H1 (cell line): ENCODE results near the gene ARRB1. TPM values are rescaled to one million over a fixed set of nuclear protein-coding genes. Genes with fewer than 3 reads are reported as not detected.

Experiments used
- CTCF ChIA-PET: fragments of 300-600 bp; sonication (Branson Sonifier 250); formaldehyde crosslinking; loops from one replicate; lab custom pipeline; 2021; ENCODE audit not compliant: partially characterized antibody; lab: Charles Lee
- POLR2A ChIA-PET: fragments of 300-600 bp; sonication (Branson Sonifier 250); formaldehyde crosslinking; loops from one replicate; lab custom pipeline; 2021; ENCODE audit warnings: inconsistent platforms; ENCODE audit not compliant: partially characterized antibody; lab: Charles Lee
- DNase-seq, 2 experiments: peaks; one replicate each; pipeline versions ENCODE4 v3.0.0 to v3.0.0-alpha.2; 2010 to 2022; ENCODE audit warnings: low spot score in 2 of 2, low read depth in 1 of 2, mixed read lengths in 1 of 2
- FAIRE-seq: peaks from 2 replicates; lab custom pipeline; 2011; peaks lifted over from hg19 to GRCh38; lab: Jason Lieb, UNC
- H2AFZ ChIP-seq: 2 replicates; pipeline ENCODE4 v1.8.1; 2012; ENCODE audit warnings: low read length, inconsistent platforms
- H2AK5ac ChIP-seq: 2 replicates; pipeline ENCODE4 v1.6.1; 2013; ENCODE audit warnings: low read depth, low read length
- H2BK120ac ChIP-seq: replicated peaks from 2 replicates; pipeline ENCODE3; 2013; ENCODE audit warnings: low read depth, low read length, inconsistent platforms
- H2BK12ac ChIP-seq: 2 replicates; pipeline ENCODE4 v1.6.1; 2013; ENCODE audit warnings: low read depth, low read length
- H2BK15ac ChIP-seq: 2 replicates; pipeline ENCODE4 v1.6.1; 2013; ENCODE audit warnings: low read length
- H2BK20ac ChIP-seq: 2 replicates; pipeline ENCODE4 v1.6.1; 2013; ENCODE audit warnings: low read length
- H2BK5ac ChIP-seq: 2 replicates; pipeline ENCODE4 v1.6.1; 2013; ENCODE audit warnings: low read depth, low read length
- H3K14ac ChIP-seq: 2 replicates; pipeline ENCODE4 v1.6.1; 2013; ENCODE audit warnings: inconsistent platforms; ENCODE audit not compliant: insufficient read length
- H3K18ac ChIP-seq: 2 replicates; pipeline ENCODE4 v1.6.1; 2013; ENCODE audit warnings: low read length; ENCODE audit errors: extremely low read depth
- H3K23ac ChIP-seq: 2 replicates; pipeline ENCODE4 v1.6.1; 2013; ENCODE audit warnings: inconsistent platforms; ENCODE audit not compliant: insufficient read length
- H3K23me2 ChIP-seq: 2 replicates; pipeline ENCODE4 v1.6.1; 2013; ENCODE audit warnings: low read depth, low read length
- H3K27ac ChIP-seq: 2 replicates; pipeline ENCODE4 v1.6.1; 2011; ENCODE audit warnings: low read depth, low read length, inconsistent platforms
- H3K27me3 ChIP-seq, 4 experiments: replicated peaks in 1 of 4; 1 replicate in 1 of 4; 2 replicates in 3 of 4; pipeline versions ENCODE4 v1.6.1 to v1.8.1; 2011 to 2013; ENCODE audit warnings: low read length in 3 of 4, mild to moderate bottlenecking in 3 of 4, inconsistent platforms in 2 of 4, mixed read lengths in 2 of 4, moderate library complexity in 1 of 4; ENCODE audit not compliant: control insufficient read depth in 3 of 4, insufficient read depth in 3 of 4; ENCODE audit errors: extremely low read depth in 1 of 4
- H3K36me3 ChIP-seq, 4 experiments: 2 replicates each; pipeline versions ENCODE4 v1.6.1 to v1.8.1; 2011 to 2013; ENCODE audit warnings: mild to moderate bottlenecking in 4 of 4, low read length in 3 of 4, moderate library complexity in 2 of 4, control low read depth in 1 of 4, inconsistent platforms in 1 of 4; ENCODE audit not compliant: insufficient read depth in 4 of 4, control insufficient read depth in 2 of 4
- H3K4ac ChIP-seq: replicated peaks from 2 replicates; pipeline ENCODE3; 2013; ENCODE audit warnings: low read length, low read depth, mixed read lengths, inconsistent platforms; ENCODE audit not compliant: insufficient read length
- H3K4me1 ChIP-seq, 4 experiments: replicated peaks in 1 of 4; 1 replicate in 1 of 4; 2 replicates in 3 of 4; pipeline versions ENCODE4 v1.6.1 to v1.8.1; 2011 to 2013; ENCODE audit warnings: low read length in 3 of 4, inconsistent platforms in 2 of 4, mixed read lengths in 1 of 4; ENCODE audit not compliant: insufficient read depth in 4 of 4, control insufficient read depth in 3 of 4
- H3K4me2 ChIP-seq, 2 experiments: 2 replicates each; pipeline versions ENCODE4 v1.6.1 to v1.8.1; 2011 to 2013; ENCODE audit warnings: low read depth in 2 of 2, low read length in 2 of 2, control low read depth in 1 of 2, inconsistent platforms in 1 of 2, mild to moderate bottlenecking in 1 of 2; ENCODE audit not compliant: insufficient read depth in 1 of 2
- H3K4me3 ChIP-seq, 4 experiments: fragments of 200-600, 300-600 bp in 1 of 4; sonication (generic), shearing (Covaris generic), sonication (Bioruptor Twin) in 1 of 4; 2 replicates each; pipeline versions ENCODE4 v1.5.1 to v1.8.1; 2011 to 2016; ENCODE audit warnings: low read length in 4 of 4, low read depth in 3 of 4, control low read depth in 2 of 4, inconsistent platforms in 2 of 4, mild to moderate bottlenecking in 2 of 4, mixed read lengths in 1 of 4, moderate library complexity in 1 of 4; ENCODE audit not compliant: insufficient read depth in 2 of 4; ENCODE audit errors: extremely low read depth in 1 of 4
- H3K56ac ChIP-seq: replicated peaks from 2 replicates; pipeline ENCODE3; 2013; ENCODE audit warnings: low read depth, mild to moderate bottlenecking, mixed read lengths, low read length, inconsistent platforms; ENCODE audit not compliant: insufficient read length
- H3K79me1 ChIP-seq: 2 replicates; pipeline ENCODE4 v1.6.1; 2013; ENCODE audit warnings: low read depth, low read length, control low read depth
- H3K79me2 ChIP-seq, 2 experiments: 2 replicates each; pipeline versions ENCODE4 v1.6.1 to v1.8.1; 2012 to 2013; ENCODE audit warnings: low read length in 2 of 2, mild to moderate bottlenecking in 2 of 2, inconsistent platforms in 1 of 2; ENCODE audit not compliant: insufficient read depth in 2 of 2, control insufficient read depth in 1 of 2
- H3K9ac ChIP-seq, 4 experiments: replicated peaks in 1 of 4; 1 replicate in 1 of 4; 2 replicates in 3 of 4; pipeline versions ENCODE4 v1.6.1 to v1.8.1; 2011 to 2013; ENCODE audit warnings: low read depth in 3 of 4, low read length in 3 of 4, control low read depth in 2 of 4, mild to moderate bottlenecking in 2 of 4, moderate library complexity in 2 of 4, inconsistent platforms in 1 of 4; ENCODE audit errors: extremely low read depth in 1 of 4
- H3K9me3 ChIP-seq, 2 experiments: 2 replicates each; pipeline versions ENCODE4 v1.6.1 to v1.8.1; 2012 to 2013; ENCODE audit warnings: mild to moderate bottlenecking in 2 of 2, moderate library complexity in 2 of 2, control low read depth in 1 of 2, inconsistent platforms in 1 of 2, low read depth in 1 of 2, low read length in 1 of 2, mixed read lengths in 1 of 2; ENCODE audit not compliant: insufficient read depth in 2 of 2
- H4K20me1 ChIP-seq, 2 experiments: replicated peaks in 1 of 2; 2 replicates each; pipeline versions ENCODE3 to v1.8.1; 2011 to 2013; ENCODE audit warnings: inconsistent platforms in 2 of 2, low read length in 2 of 2, mild to moderate bottlenecking in 1 of 2; ENCODE audit not compliant: insufficient read depth in 2 of 2, control insufficient read depth in 1 of 2
- H4K5ac ChIP-seq: 2 replicates; pipeline ENCODE4 v1.6.1; 2013; ENCODE audit warnings: low read length, low read depth, mixed read lengths, inconsistent platforms; ENCODE audit not compliant: insufficient read length
- H4K8ac ChIP-seq: 2 replicates; pipeline ENCODE4 v1.8.0; 2013; ENCODE audit warnings: mild to moderate bottlenecking, moderate library complexity, low read length, inconsistent platforms; ENCODE audit not compliant: insufficient read depth; ENCODE audit errors: extremely low read depth
- H4K91ac ChIP-seq: replicated peaks from 2 replicates; pipeline ENCODE3; 2013; ENCODE audit warnings: low read length, mixed read lengths, inconsistent platforms; ENCODE audit not compliant: insufficient read length
- BCL11A ChIP-seq, 2 experiments: IDR thresholded peaks; one replicate each; pipeline ENCODE4 v1.6.1; 2011; ENCODE audit warnings: low read depth in 2 of 2, low read length in 2 of 2, mild to moderate bottlenecking in 2 of 2
- CEBPB ChIP-seq: IDR thresholded peaks from 2 replicates; pipeline ENCODE4 v1.6.1; 2012; ENCODE audit warnings: low read depth, low read length
- CREB1 ChIP-seq: IDR thresholded peaks from 2 replicates; pipeline ENCODE4 v1.6.1; 2012; ENCODE audit warnings: inconsistent platforms
- EZH2 ChIP-seq: fragments of 200-600 bp; sonication (generic); IDR thresholded peaks from 2 replicates; pipeline ENCODE4 v1.7.1; 2012; ENCODE audit warnings: low read depth, mild to moderate bottlenecking, moderate library complexity, low read length, inconsistent platforms; ENCODE audit not compliant: severe bottlenecking
- JUN ChIP-seq: IDR thresholded peaks from 2 replicates; pipeline ENCODE4 v1.6.1; 2011; ENCODE audit warnings: low read depth, mild to moderate bottlenecking, improper control_type of control experiment, low read length
- KDM1A ChIP-seq: fragments of 200-600, 300-600 bp; sonication (generic); IDR thresholded peaks from 2 replicates; pipeline ENCODE4 v1.7.1; 2016; ENCODE audit warnings: mild to moderate bottlenecking, low read length, borderline replicate concordance
- PHF8 ChIP-seq: fragments of 200-600 bp; sonication (generic); conservative IDR thresholded peaks from 2 replicates; pipeline ENCODE4 v1.7.1; 2012; ENCODE audit warnings: low read depth, mild to moderate bottlenecking, inconsistent platforms, low read length, moderate library complexity
- POLR2A ChIP-seq, 2 experiments: IDR thresholded peaks; 1 replicate in 1 of 2; 2 replicates in 1 of 2; pipeline ENCODE4 v1.6.1; 2011; ENCODE audit warnings: low read depth in 2 of 2, low read length in 2 of 2, mild to moderate bottlenecking in 2 of 2; ENCODE audit errors: control extremely low read depth in 1 of 2
- SAP30 ChIP-seq: fragments of 300-600 bp; sonication (generic); IDR thresholded peaks from 2 replicates; pipeline ENCODE4 v1.7.1; 2012; ENCODE audit warnings: low read length, moderate library complexity, mild to moderate bottlenecking, inconsistent platforms; ENCODE audit not compliant: insufficient read depth, insufficient replicate concordance
- TAF7 ChIP-seq: optimal IDR thresholded peaks from 2 replicates; pipeline ENCODE3; 2011; ENCODE audit warnings: low read depth, mild to moderate bottlenecking, inconsistent platforms, low read length, moderate library complexity, borderline replicate concordance
- TBP ChIP-seq: IDR thresholded peaks from 2 replicates; pipeline ENCODE4 v1.6.1; 2011; ENCODE audit warnings: low read depth, low read length, improper control_type of control experiment
- WGBS, 2 experiments: shearing (Covaris generic) in 1 of 2; methylation state at CpG; one replicate each; pipeline versions ENCODE4 v1.1.6 to v1.1.7; 2013 to 2015; ENCODE audit warnings: low lambda C conversion rate in 2 of 2, mixed read lengths in 2 of 2, inconsistent platforms in 1 of 2, low coverage in 1 of 2, missing lambda C conversion rate in 1 of 2; ENCODE audit not compliant: insufficient replicate concordance in 2 of 2, insufficient coverage in 1 of 2, insufficient read length in 1 of 2; ENCODE audit errors: extremely low coverage in 1 of 2, missing lambda C conversion rate in 1 of 2; 5-methylcytosine and 5-hydroxymethylcytosine counted together
- polyA plus RNA-seq, 7 experiments: library from polyadenylated mRNA; depleted of rRNA in 3 of 7; stranded (reverse) in 5 of 7; unstranded in 2 of 7; fragments of >200 nt in 5 of 7; fragments of 200-250 nt in 2 of 7; gene quantifications; 1 replicate in 5 of 7; 2 replicates in 1 of 7; 4 replicates in 1 of 7; pipeline versions ENCODE4 v1.2.1 to v1.2.3, GENCODE V29; 2011 to 2013; ENCODE audit warnings: missing spikeins in 2 of 7, mixed read lengths in 2 of 7
- total RNA-seq: library from RNA; stranded (reverse); fragmentation: NEBNext Ultra II Directional; extraction: Animal tissue kit (Norgen Biotek cat#: 25700); gene quantifications from 2 replicates; pipeline ENCODE4 v1.2.1, GENCODE V29; 2021
- TF ChIP-seq, protein P1 (sequence below): IDR thresholded peaks from 2 replicates; pipeline ENCODE4 v1.6.1; 2012; ENCODE audit warnings: inconsistent platforms

The ARRB1 gene
- total and polyA plus RNA-seq, 2 of the 8 experiments (the other 6 are each of a cell fraction or from before 2014, with no cell fraction given): 9.4 to 31.8 TPM

DNA sequence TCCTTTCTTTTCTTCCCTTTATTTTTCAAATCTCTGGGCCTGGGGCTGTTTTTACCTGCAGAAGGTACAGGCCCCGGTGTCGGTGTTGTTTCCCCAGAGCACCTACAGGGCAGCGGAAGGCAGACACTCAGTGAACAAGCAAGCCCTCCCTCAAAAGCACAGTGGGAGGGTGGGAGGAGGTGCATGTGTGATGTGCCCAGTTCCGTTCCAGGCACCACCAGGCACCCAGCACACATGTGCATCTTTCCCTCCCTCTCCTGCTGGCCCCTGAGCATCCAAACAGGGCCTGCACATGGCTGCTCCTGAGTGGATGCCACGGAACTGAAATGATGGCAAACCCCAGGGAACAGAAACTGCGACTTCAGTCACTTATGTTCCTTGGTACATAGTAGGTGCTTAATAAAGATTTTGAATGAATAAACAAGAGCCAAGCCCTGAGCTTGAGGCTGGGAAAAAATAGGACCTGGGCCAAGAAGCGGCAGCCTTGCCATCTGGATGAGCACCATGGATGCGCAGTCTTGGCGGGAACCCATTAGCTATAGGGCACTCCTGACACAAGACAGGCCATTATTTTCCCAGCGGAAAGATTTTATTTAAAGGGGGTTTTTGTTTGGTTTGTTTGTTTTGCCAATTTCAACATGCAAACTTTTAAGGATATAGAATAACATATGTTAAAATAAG lies 47.8 kb downstream of the ARRB1 start:
- no peaks in the 10 kb centered on the region for H4K20me1 ChIP-seq
- no peaks in the 10 kb centered on the region for H3K9me3 ChIP-seq
- ChIA-PET CTCF (interaction anchor here (1.0 to 1.9 kb wide), 3 partner anchors 10 to 33 kb away, joined by 3 to 6 read pairs (median 4); no protein-coding TSS in a partner anchor), POLR2A (interaction anchor here (1.2 to 2.5 kb wide), 3 partner anchors 9 to 97 kb away, joined by 3 to 7 read pairs (median 3); no protein-coding TSS in a partner anchor)
- H2BK120ac ChIP-seq: no peak overlapping the region
- 0 out of 2 replicates have a peak overlapping the region, but pooled peaks have one; percentile 52 for H2BK5ac ChIP-seq
- no peaks in the 10 kb centered on the region for H3K36me3 ChIP-seq
- peak overlapping the region; percentile 3 for H3K4ac ChIP-seq
- no peaks in the 10 kb centered on the region for H3K27me3 ChIP-seq
- H3K14ac ChIP-seq: no peak overlapping the region
- H3K4me1 ChIP-seq: peaks cover 0 to 7% (median 4%) of the 10 kb centered on the region in 4 experiments; a peak in 5 of 7 replicates
- no peak for FAIRE-seq
- no peaks in the 10 kb centered on the region for H3K23me2 ChIP-seq
- WGBS, 2 experiments: 74% methylated on average over 10 of the region's 10 CpGs; no CpG with 5 or more reads in 1 of the 2 experiments
- no peak overlapping the region for H3K18ac ChIP-seq
- TF ChIP-seq POLR2A (IDR thresholded peaks at IDR 0.05; ENCODE audit: control extremely low read depth in 1 of 2, low read depth in 2 of 2, low read length in 2 of 2) (no peak), PHF8 (no peak), KDM1A (no peak), CREB1 (no peak), EZH2 (no peak), TAF7 (no peak), BCL11A (IDR thresholded peaks at IDR 0.05; ENCODE audit: low read depth in 2 of 2, low read length in 2 of 2) (no peak), JUN (no peak), SAP30 (no peak), CEBPB (no peak), TBP (0 out of 2 replicates have a peak, but pooled peaks have one; percentile 36)
- TF ChIP-seq, protein P1, sequence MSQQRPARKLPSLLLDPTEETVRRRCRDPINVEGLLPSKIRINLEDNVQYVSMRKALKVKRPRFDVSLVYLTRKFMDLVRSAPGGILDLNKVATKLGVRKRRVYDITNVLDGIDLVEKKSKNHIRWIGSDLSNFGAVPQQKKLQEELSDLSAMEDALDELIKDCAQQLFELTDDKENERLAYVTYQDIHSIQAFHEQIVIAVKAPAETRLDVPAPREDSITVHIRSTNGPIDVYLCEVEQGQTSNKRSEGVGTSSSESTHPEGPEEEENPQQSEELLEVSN: peak; percentile 41; the same call in 1 of the 2 replicates
- TF ChIP-seq, all 59 proteins: peak for 2
- peak overlapping the region; percentile 6 for H4K91ac ChIP-seq
- H3K23ac ChIP-seq: no peak overlapping the region
- no peak overlapping the region for H4K5ac ChIP-seq
- no peak overlapping the region for H2BK12ac ChIP-seq
- H3K27ac ChIP-seq: no peak overlapping the region
- peak overlapping the region; percentile 19; the same call in 1 of the 2 replicates for H4K8ac ChIP-seq
- H3K4me3 ChIP-seq: no peak overlapping the region
- no peak overlapping the region for H3K4me2 ChIP-seq
- no peak overlapping the region for H3K9ac ChIP-seq
- H2AK5ac ChIP-seq: no peak overlapping the region
- H2BK20ac ChIP-seq: no peak overlapping the region
- peak overlapping the region; percentile 8; the same call in 1 of the 2 replicates for H2BK15ac ChIP-seq
- no peak for DNase-seq
- no peak overlapping the region for H2AFZ ChIP-seq
- H3K56ac ChIP-seq: no peak overlapping the region
- no peaks in the 10 kb centered on the region for H3K79me2 ChIP-seq
- no peaks in the 10 kb centered on the region for H3K79me1 ChIP-seq
